MCF 10A (cell line): ENCODE data around the gene SETBP1. TPM values are rescaled to one million over a fixed set of nuclear protein-coding genes. Genes with fewer than 3 reads are reported as not detected.

Experiments used
- BruUV-seq: library from RNA; stranded (reverse); fragments of 400-500 nt; replicated peaks from 2 replicates; lab custom pipeline; 2021; lab: Mats Ljungman, UMichigan
- CTCF ChIA-PET: fragments of 300-600 bp; sonication (Branson Sonifier 250); formaldehyde crosslinking; extraction: SDS; loops from one replicate; lab custom pipeline; 2021; ENCODE audit warnings: antibody characterized with exemption, inconsistent platforms; lab: Yijun Ruan, JAX
- POLR2A ChIA-PET: fragments of 300-600, 350-650 bp; sonication (Branson Sonifier 250); formaldehyde crosslinking; extraction: SDS; loops from one replicate; lab custom pipeline; 2020; ENCODE audit warnings: antibody characterized with exemption, inconsistent platforms; lab: Yijun Ruan, JAX
- DNase-seq: peaks from one replicate; pipeline ENCODE4 v3.0.0-alpha.2; 2018; ENCODE audit not compliant: unreplicated experiment
- H3K27ac Mint-ChIP-seq: one replicate; pipeline ENCODE4 v1.8.0; 2022; ENCODE audit warnings: mild to moderate bottlenecking, low read depth, mixed read lengths; ENCODE audit not compliant: unreplicated experiment
- H3K27me3 Mint-ChIP-seq: one replicate; pipeline ENCODE4 v1.8.0; 2022; ENCODE audit warnings: mixed read lengths; ENCODE audit not compliant: insufficient read depth, unreplicated experiment
- H3K36me3 Mint-ChIP-seq: one replicate; pipeline ENCODE4 v1.8.0; 2022; ENCODE audit warnings: mild to moderate bottlenecking, moderate library complexity, mixed read lengths; ENCODE audit not compliant: insufficient read depth, unreplicated experiment
- H3K4me1 Mint-ChIP-seq: one replicate; pipeline ENCODE4 v1.8.0; 2022; ENCODE audit warnings: mixed read lengths; ENCODE audit not compliant: insufficient read depth, unreplicated experiment
- H3K4me3 Mint-ChIP-seq: one replicate; pipeline ENCODE4 v1.8.0; 2022; ENCODE audit warnings: mild to moderate bottlenecking, moderate library complexity, mixed read lengths; ENCODE audit not compliant: unreplicated experiment
- H3K9me3 Mint-ChIP-seq: one replicate; pipeline ENCODE4 v1.8.0; 2022; ENCODE audit warnings: mixed read lengths; ENCODE audit not compliant: unreplicated experiment
- CTCF ChIP-seq: fragments of 200-600 bp; IDR thresholded peaks from one replicate; pipeline ENCODE4 v1.8.0; 2022; ENCODE audit warnings: antibody characterized with exemption, mild to moderate bottlenecking; ENCODE audit not compliant: unreplicated experiment
- intact Hi-C: fragments of 100-400 bp; cut with micrococcal nuclease; formaldehyde crosslinking; loops from 2 replicates; pipeline ENCODE4 v1.14.1; 2022
- total RNA-seq: library from RNA; stranded (reverse); gene quantifications from 2 replicates; pipeline ENCODE4 v1.2.3, GENCODE V29; 2022

SETBP1 gene
- total RNA-seq, 1 experiment from 2014 or later = 4.8 TPM

GRCh38 chr18:44935455-44935854 lies 254.8 kb downstream of the SETBP1 start:
- TF ChIP-seq CTCF = no peak
- peaks cover 14% of the 10 kb centered on the region for H3K4me1 Mint-ChIP-seq
- no TSS peak for BruUV-seq
- no peaks in the 10 kb centered on the region for H3K27me3 Mint-ChIP-seq
- H3K4me3 Mint-ChIP-seq = no peak overlapping the region
- POLR2A ChIA-PET = no interaction called here
- CTCF ChIA-PET = no interaction called here
- DNase-seq = no peak
- H3K36me3 Mint-ChIP-seq = no peaks in the 10 kb centered on the region
- intact Hi-C loops = no loop called here
- peaks cover 23% of the 10 kb centered on the region for H3K9me3 Mint-ChIP-seq
- H3K27ac Mint-ChIP-seq = no peak overlapping the region

GRCh38 chr18:44936485-44936884 lies 255.8 kb downstream of the SETBP1 start:
- no peak overlapping the region for H3K4me3 Mint-ChIP-seq
- peaks cover 13% of the 10 kb centered on the region for H3K9me3 Mint-ChIP-seq
- no peak for TF ChIP-seq CTCF
- intact Hi-C loops = no loop called here
- no TSS peak for BruUV-seq
- no peaks in the 10 kb centered on the region for H3K27me3 Mint-ChIP-seq
- H3K4me1 Mint-ChIP-seq = peaks cover 14% of the 10 kb centered on the region
- POLR2A ChIA-PET = no interaction called here
- CTCF ChIA-PET = interaction anchor here (1.5 kb wide), 1 partner anchor 276 kb away, joined by 6 read pairs; no protein-coding TSS in a partner anchor
- H3K36me3 Mint-ChIP-seq = no peaks in the 10 kb centered on the region
- H3K27ac Mint-ChIP-seq = no peak overlapping the region
- no peak for DNase-seq

GRCh38 chr18:44937960-44938719 lies 257.5 kb downstream of the SETBP1 start:
- no peaks in the 10 kb centered on the region for H3K36me3 Mint-ChIP-seq

More at GRCh38 chr18:44937960-44938719, 257.5 kb downstream of the SETBP1 start:
- intact Hi-C loops = no loop called here
- DNase-seq = no peak
- ChIA-PET CTCF (no interaction called here), POLR2A (no interaction called here)
- peaks cover 14% of the 10 kb centered on the region for H3K4me1 Mint-ChIP-seq
- H3K4me3 Mint-ChIP-seq = no peak overlapping the region
- H3K27me3 Mint-ChIP-seq = no peaks in the 10 kb centered on the region
- no peak for TF ChIP-seq CTCF
- H3K9me3 Mint-ChIP-seq = no peaks in the 10 kb centered on the region
- H3K27ac Mint-ChIP-seq = peak overlapping the region; percentile 5
- BruUV-seq = no TSS peak
